ENCODE results near the gene VASN. TPM values are rescaled to one million over a fixed set of nuclear protein-coding genes. Genes with fewer than 3 reads are reported as not detected.

VASN gene
- total and polyA plus RNA-seq, 9 of the 15 experiments (the other 6 are each of a cell fraction or from before 2014, with no cell fraction given), result 0.01 to 2.5 (median 0.41) TPM; not detected in 1

DNA sequence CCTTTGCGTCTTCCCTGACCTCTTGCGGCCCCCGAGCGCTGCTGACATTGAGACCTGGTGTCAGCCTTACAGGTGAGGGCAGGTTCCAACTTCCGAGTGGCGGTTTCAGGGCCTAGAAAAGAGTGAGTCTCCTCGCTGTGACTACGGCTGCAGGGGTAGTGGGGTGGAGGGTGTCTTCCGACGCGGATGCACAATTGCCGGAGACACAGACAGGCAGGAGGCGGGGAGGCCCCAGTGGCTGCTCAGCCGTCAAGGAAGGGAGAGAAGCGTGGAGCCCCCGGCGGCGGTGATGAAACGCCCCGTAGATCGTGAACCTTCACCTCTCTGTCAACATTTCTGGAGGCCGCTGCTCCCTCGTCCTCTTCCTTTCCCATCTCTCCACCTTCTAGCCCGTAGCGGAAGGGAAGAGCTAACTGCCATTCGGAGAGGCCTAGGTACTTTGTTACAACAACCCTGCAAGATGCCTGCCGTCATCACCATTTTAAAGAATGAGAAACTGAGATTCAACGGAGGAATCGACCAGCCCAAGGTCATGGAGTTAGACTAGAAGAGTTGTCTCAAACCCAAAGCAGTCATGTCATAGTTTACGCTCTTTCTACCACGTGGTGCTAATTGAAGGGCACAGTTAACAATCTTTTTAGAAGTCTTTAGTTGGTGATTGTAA is 54.5 kb downstream of the VASN start (continued):
- TF ChIP-seq TAF7 (tag; IDR thresholded peaks at IDR 0.05) (no peak), PRMT5 (CRISPR knock-in tag; IDR thresholded peaks at IDR 0.05) (0 out of 2 replicates have a peak, but pooled peaks have one; percentile 45), RBM39 (optimal IDR thresholded peaks at IDR 0.05; ENCODE audit: low read depth, low read length) (no peak), NR2C1 (IDR thresholded peaks at IDR 0.05) (peak; percentile 86), NR2C1 (tag; IDR thresholded peaks at IDR 0.05) (peak; percentile 82), SIN3A (IDR thresholded peaks at IDR 0.05; ENCODE audit: borderline replicate concordance in 2 of 2, control insufficient read depth in 1 of 2, low read depth in 2 of 2, low read length in 2 of 2) (peak; percentile 3 to 58; a peak in 2 of 4 replicates), SMAD2 (IDR thresholded peaks at IDR 0.05; ENCODE audit: low read depth, low read length) (no peak), SMAD4 (CRISPR knock-in tag; conservative IDR thresholded peaks at IDR 0.05) (no peak), SAP30 (IDR thresholded peaks at IDR 0.05; ENCODE audit: borderline replicate concordance, insufficient read depth, low read depth, low read length, poor library complexity, severe bottlenecking) (peak; percentile 98), NR2C2 (CRISPR knock-in tag; IDR thresholded peaks at IDR 0.05) (no peak), NR2C2 (tag; IDR thresholded peaks at IDR 0.05) (peak; percentile 85), TOE1 (IDR thresholded peaks at IDR 0.05; ENCODE audit: borderline replicate concordance) (no peak), TOE1 (CRISPR knock-in tag; IDR thresholded peaks at IDR 0.05; ENCODE audit: borderline replicate concordance, low read depth) (0 out of 2 replicates have a peak, but pooled peaks have one; percentile 0), ZEB2 (IDR thresholded peaks at IDR 0.05) (no peak), ZNF12 (CRISPR knock-in tag; IDR thresholded peaks at IDR 0.05) (peak; percentile 71; the same call in 1 of the 2 replicates), THAP7 (CRISPR knock-in tag; IDR thresholded peaks at IDR 0.05) (no peak), NBN (IDR thresholded peaks at IDR 0.05; ENCODE audit: low read depth) (peak; percentile 50; the same call in 1 of the 2 replicates)
- TF ChIP-seq, protein P1, sequence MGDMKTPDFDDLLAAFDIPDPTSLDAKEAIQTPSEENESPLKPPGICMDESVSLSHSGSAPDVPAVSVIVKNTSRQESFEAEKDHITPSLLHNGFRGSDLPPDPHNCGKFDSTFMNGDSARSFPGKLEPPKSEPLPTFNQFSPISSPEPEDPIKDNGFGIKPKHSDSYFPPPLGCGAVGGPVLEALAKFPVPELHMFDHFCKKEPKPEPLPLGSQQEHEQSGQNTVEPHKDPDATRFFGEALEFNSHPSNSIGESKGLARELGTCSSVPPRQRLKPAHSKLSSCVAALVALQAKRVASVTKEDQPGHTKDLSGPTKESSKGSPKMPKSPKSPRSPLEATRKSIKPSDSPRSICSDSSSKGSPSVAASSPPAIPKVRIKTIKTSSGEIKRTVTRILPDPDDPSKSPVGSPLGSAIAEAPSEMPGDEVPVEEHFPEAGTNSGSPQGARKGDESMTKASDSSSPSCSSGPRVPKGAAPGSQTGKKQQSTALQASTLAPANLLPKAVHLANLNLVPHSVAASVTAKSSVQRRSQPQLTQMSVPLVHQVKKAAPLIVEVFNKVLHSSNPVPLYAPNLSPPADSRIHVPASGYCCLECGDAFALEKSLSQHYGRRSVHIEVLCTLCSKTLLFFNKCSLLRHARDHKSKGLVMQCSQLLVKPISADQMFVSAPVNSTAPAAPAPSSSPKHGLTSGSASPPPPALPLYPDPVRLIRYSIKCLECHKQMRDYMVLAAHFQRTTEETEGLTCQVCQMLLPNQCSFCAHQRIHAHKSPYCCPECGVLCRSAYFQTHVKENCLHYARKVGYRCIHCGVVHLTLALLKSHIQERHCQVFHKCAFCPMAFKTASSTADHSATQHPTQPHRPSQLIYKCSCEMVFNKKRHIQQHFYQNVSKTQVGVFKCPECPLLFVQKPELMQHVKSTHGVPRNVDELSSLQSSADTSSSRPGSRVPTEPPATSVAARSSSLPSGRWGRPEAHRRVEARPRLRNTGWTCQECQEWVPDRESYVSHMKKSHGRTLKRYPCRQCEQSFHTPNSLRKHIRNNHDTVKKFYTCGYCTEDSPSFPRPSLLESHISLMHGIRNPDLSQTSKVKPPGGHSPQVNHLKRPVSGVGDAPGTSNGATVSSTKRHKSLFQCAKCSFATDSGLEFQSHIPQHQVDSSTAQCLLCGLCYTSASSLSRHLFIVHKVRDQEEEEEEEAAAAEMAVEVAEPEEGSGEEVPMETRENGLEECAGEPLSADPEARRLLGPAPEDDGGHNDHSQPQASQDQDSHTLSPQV (IDR thresholded peaks at IDR 0.05), result 0 out of 2 replicates have a peak, but pooled peaks have one; percentile 27
- TF ChIP-seq, protein P2, sequence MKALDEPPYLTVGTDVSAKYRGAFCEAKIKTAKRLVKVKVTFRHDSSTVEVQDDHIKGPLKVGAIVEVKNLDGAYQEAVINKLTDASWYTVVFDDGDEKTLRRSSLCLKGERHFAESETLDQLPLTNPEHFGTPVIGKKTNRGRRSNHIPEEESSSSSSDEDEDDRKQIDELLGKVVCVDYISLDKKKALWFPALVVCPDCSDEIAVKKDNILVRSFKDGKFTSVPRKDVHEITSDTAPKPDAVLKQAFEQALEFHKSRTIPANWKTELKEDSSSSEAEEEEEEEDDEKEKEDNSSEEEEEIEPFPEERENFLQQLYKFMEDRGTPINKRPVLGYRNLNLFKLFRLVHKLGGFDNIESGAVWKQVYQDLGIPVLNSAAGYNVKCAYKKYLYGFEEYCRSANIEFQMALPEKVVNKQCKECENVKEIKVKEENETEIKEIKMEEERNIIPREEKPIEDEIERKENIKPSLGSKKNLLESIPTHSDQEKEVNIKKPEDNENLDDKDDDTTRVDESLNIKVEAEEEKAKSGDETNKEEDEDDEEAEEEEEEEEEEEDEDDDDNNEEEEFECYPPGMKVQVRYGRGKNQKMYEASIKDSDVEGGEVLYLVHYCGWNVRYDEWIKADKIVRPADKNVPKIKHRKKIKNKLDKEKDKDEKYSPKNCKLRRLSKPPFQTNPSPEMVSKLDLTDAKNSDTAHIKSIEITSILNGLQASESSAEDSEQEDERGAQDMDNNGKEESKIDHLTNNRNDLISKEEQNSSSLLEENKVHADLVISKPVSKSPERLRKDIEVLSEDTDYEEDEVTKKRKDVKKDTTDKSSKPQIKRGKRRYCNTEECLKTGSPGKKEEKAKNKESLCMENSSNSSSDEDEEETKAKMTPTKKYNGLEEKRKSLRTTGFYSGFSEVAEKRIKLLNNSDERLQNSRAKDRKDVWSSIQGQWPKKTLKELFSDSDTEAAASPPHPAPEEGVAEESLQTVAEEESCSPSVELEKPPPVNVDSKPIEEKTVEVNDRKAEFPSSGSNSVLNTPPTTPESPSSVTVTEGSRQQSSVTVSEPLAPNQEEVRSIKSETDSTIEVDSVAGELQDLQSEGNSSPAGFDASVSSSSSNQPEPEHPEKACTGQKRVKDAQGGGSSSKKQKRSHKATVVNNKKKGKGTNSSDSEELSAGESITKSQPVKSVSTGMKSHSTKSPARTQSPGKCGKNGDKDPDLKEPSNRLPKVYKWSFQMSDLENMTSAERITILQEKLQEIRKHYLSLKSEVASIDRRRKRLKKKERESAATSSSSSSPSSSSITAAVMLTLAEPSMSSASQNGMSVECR (CRISPR knock-in tag; IDR thresholded peaks at IDR 0.05), result no peak; the same call in 1 of the 2 replicates

All from K562 (cell line).